HCT116 (cell line): ENCODE results near the gene CHST14. TPM values are rescaled to one million over a fixed set of nuclear protein-coding genes. Genes with fewer than 3 reads are reported as not detected.

Experiments
- ATAC-seq: fragments of 200-7000 bp; cut with Tn5 transposase; 2 replicates; pipeline ENCODE4 v1.9.1; 2020; ENCODE audit warnings: mild to moderate bottlenecking, moderate library complexity
- BruUV-seq: library from RNA; stranded (reverse); fragments of 400-500 nt; replicated peaks from 2 replicates; lab custom pipeline; 2021; lab: Mats Ljungman, UMichigan
- CTCF ChIA-PET: fragments of 300-600 bp; sonication (Branson Sonifier 250); formaldehyde crosslinking; loops from one replicate; lab custom pipeline; 2021; ENCODE audit warnings: antibody characterized with exemption; lab: Charles Lee
- POLR2A ChIA-PET: fragments of 300-600, 350-600 bp; sonication (Branson Sonifier 250); formaldehyde crosslinking; loops from one replicate; lab custom pipeline; 2021; ENCODE audit warnings: antibody characterized with exemption; lab: Charles Lee
- RAD21 ChIA-PET, 2 experiments: fragments of 300-600 bp; sonication (Branson Sonifier 250); formaldehyde crosslinking; loops; one replicate each; lab custom pipeline; 2023; ENCODE audit warnings: low total read pairs in 2 of 2; ENCODE audit not compliant: uncharacterized antibody in 2 of 2, unreplicated experiment in 2 of 2, low non-redundant PET in 1 of 2; lab: Charles Lee
- DNase-seq: peaks from one replicate; pipeline ENCODE4 v3.0.0-alpha.2; 2010; ENCODE audit warnings: low read depth, low spot score
- H2AFZ ChIP-seq: fragments of 200-600 bp; shearing (Covaris generic), sonication (generic); 2 replicates; pipeline ENCODE4 v1.6.1; 2017; ENCODE audit warnings: low read depth, mixed run types, mixed read lengths, antibody characterized with exemption, low read length; ENCODE audit not compliant: poor library complexity, severe bottlenecking
- H3K27ac ChIP-seq: 2 replicates; pipeline ENCODE4 v1.5.1; 2012; ENCODE audit warnings: low read depth, low read length
- H3K27me3 ChIP-seq: fragments of 200-600 bp; sonication (generic); 2 replicates; pipeline ENCODE4 v1.6.1; 2016; ENCODE audit warnings: mixed run types, low read length, mixed read lengths; ENCODE audit not compliant: insufficient read depth
- H3K36me3 ChIP-seq, 2 experiments: fragments of 200-500 bp in 1 of 2; fragments of 200-600 bp in 1 of 2; sonication (Bioruptor generic) in 1 of 2; sonication (generic) in 1 of 2; 2 replicates each; pipeline versions ENCODE4 v1.5.1 to v1.6.1; 2014 to 2016; ENCODE audit warnings: low read length in 2 of 2, inconsistent platforms in 1 of 2, mixed read lengths in 1 of 2, mixed run types in 1 of 2; ENCODE audit not compliant: insufficient read depth in 2 of 2, control insufficient read depth in 1 of 2
- H3K4me1 ChIP-seq, 2 experiments: fragments of 200-600 bp in 1 of 2; sonication (generic) in 1 of 2; 2 replicates each; pipeline versions ENCODE4 v1.5.1 to v1.6.1; 2012 to 2017; ENCODE audit warnings: low read length in 2 of 2, inconsistent platforms in 1 of 2, mild to moderate bottlenecking in 1 of 2, mixed read lengths in 1 of 2, mixed run types in 1 of 2, moderate library complexity in 1 of 2; ENCODE audit not compliant: insufficient read depth in 2 of 2, control insufficient read depth in 1 of 2
- H3K4me2 ChIP-seq: fragments of 200-600 bp; sonication (generic); 2 replicates; pipeline ENCODE4 v1.6.1; 2017; ENCODE audit warnings: mixed run types, low read length, mixed read lengths
- H3K4me3 ChIP-seq, 2 experiments: fragments of 200-600 bp in 1 of 2; sonication (generic) in 1 of 2; replicated peaks in 1 of 2; 2 replicates each; pipeline ENCODE4 v1.5.1; 2011 to 2016; ENCODE audit warnings: low read length in 2 of 2, control low read depth in 1 of 2, low read depth in 1 of 2, mild to moderate bottlenecking in 1 of 2, mixed read lengths in 1 of 2, mixed run types in 1 of 2
- H3K79me2 ChIP-seq: fragments of 200-600 bp; sonication (generic); 2 replicates; pipeline ENCODE4 v1.6.1; 2017; ENCODE audit warnings: mild to moderate bottlenecking, mixed run types, low read length, moderate library complexity, mixed read lengths; ENCODE audit not compliant: insufficient read depth
- H3K9ac ChIP-seq: fragments of 200-600 bp; sonication (generic); 2 replicates; pipeline ENCODE4 v1.6.1; 2016; ENCODE audit warnings: low read length, mixed read lengths
- H3K9me2 ChIP-seq: fragments of 200-600 bp; sonication (generic), shearing (Covaris generic); 2 replicates; pipeline ENCODE4 v1.6.1; 2017; ENCODE audit warnings: mixed run types, mild to moderate bottlenecking, moderate library complexity; ENCODE audit not compliant: insufficient read depth
- H3K9me3 ChIP-seq, 2 experiments: fragments of 200-500 bp in 1 of 2; fragments of 200-600 bp in 1 of 2; sonication (Bioruptor generic) in 1 of 2; sonication (generic) in 1 of 2; 2 replicates each; pipeline ENCODE4 v1.6.1; 2014 to 2017; ENCODE audit warnings: low read length in 2 of 2, mixed read lengths in 2 of 2, inconsistent platforms in 1 of 2, low read depth in 1 of 2, mild to moderate bottlenecking in 1 of 2, mixed run types in 1 of 2, moderate library complexity in 1 of 2; ENCODE audit not compliant: control insufficient read depth in 1 of 2, insufficient read depth in 1 of 2
- H4K20me1 ChIP-seq: fragments of 200-600 bp; sonication (generic), shearing (Covaris generic); 2 replicates; pipeline ENCODE4 v1.6.1; 2017; ENCODE audit warnings: mixed run types, mild to moderate bottlenecking, moderate library complexity; ENCODE audit not compliant: insufficient read depth
- ATF3 ChIP-seq: IDR thresholded peaks from 2 replicates; pipeline ENCODE4 v1.6.1; 2012
- CTCF ChIP-seq, 3 experiments: fragments of 200-600 bp in 1 of 3; sonication (generic) in 1 of 3; IDR thresholded peaks in 2 of 3; conservative IDR thresholded peaks in 1 of 3; 2 replicates each; pipeline ENCODE4 v1.5.1; 2012 to 2017; ENCODE audit warnings: low read depth in 2 of 3, low read length in 2 of 3, antibody characterized with exemption in 1 of 3, borderline replicate concordance in 1 of 3, control low read depth in 1 of 3, mild to moderate bottlenecking in 1 of 3, mixed read lengths in 1 of 3, mixed run types in 1 of 3, moderate library complexity in 1 of 3; ENCODE audit not compliant: insufficient read depth in 1 of 3
- FOSL1 ChIP-seq: IDR thresholded peaks from 2 replicates; pipeline ENCODE4 v1.6.1; 2012; ENCODE audit warnings: low read depth
- POLR2A ChIP-seq: IDR thresholded peaks from 2 replicates; pipeline ENCODE4 v1.7.0; 2011; ENCODE audit warnings: borderline replicate concordance; ENCODE audit not compliant: insufficient read depth, insufficient read length; ENCODE audit errors: extremely low read depth
- ZFX ChIP-seq: fragments of 450-650 bp; IDR thresholded peaks from 2 replicates; pipeline ENCODE4 v1.6.1; 2017
- intact Hi-C: fragments of 100-400 bp; cut with micrococcal nuclease; formaldehyde crosslinking; loops from 2 replicates; pipeline ENCODE4 v1.10.0; 2022
- total RNA-seq: library from RNA; stranded (reverse); gene quantifications from one replicate; pipeline ENCODE4 v1.2.1, GENCODE V29; 2021; ENCODE audit not compliant: unreplicated experiment

CHST14 gene
- total RNA-seq, 1 experiment from 2014 or later = 12.7 TPM

DNA sequence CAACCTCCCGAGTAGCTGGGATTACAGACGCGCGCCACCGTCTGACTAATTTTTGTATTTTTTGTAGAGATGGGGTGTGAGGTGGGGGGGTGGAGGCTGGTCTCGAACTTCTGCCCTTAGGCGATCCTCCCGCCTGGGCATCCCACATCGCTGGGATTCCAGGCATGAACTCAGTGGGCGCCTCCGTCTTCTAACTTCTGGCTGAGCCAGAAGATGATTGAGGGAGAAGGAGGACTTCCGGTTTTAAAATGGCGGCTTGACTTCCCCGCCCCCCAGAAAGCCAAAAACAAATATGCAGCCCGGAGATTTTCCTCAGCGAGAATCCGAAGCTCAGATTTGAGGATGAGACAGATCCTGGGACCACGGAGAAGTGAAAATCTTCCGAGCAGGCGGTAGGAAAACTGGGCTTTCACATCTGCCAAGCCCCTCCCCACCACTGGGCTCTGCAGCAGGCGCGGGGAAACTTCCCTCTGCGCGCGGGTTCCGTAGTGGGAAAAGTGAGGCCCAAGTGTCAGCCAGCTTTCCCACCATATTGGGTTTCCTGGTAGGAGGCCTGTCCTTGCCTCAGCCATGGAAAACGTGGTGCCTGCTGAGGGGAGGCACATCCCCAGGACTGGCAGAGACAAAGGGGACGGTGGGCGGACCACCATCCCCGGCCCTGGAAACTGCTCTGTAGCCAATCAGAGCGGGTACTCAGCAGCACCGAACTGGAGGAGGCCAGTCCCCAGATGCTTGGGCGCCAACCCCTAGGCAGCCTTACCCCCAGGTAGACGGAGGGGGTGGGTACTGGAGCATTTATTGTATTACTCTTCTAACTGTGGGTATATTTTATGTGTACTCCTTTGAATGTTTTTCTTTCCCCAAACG is 17.3 kb downstream of the CHST14 start:
- BruUV-seq = no TSS peak
- Histone ChIP-seq H3K27me3 (no peaks in the 10 kb centered on the region), H3K9me3 (no peaks in the 10 kb centered on the region), H4K20me1 (no peaks in the 10 kb centered on the region), H3K36me3 (no peaks in the 10 kb centered on the region), H3K9ac (no peak overlapping the region), H2AFZ (no peak overlapping the region), H3K9me2 (no peaks in the 10 kb centered on the region), H3K4me3 (no peak overlapping the region), H3K4me2 (no peak overlapping the region), H3K4me1 (peaks cover 0 to 3% of the 10 kb centered on the region in 2 experiments; a peak in 2 of 4 replicates), H3K79me2 (no peaks in the 10 kb centered on the region), H3K27ac (no peak overlapping the region)
- ChIA-PET RAD21 (no interaction called here), CTCF (no interaction called here), POLR2A (no interaction called here)
- TF ChIP-seq ATF3 = no peak
- no peak for TF ChIP-seq FOSL1
- no peak for TF ChIP-seq ZFX
- TF ChIP-seq POLR2A = no peak
- no peak for TF ChIP-seq CTCF (IDR thresholded peaks at IDR 0.05 in 2 of 3, conservative IDR thresholded peaks at IDR 0.05 in 1 of 3; ENCODE audit: borderline replicate concordance in 1 of 3, insufficient read depth in 1 of 3, low read depth in 2 of 3, low read length in 2 of 3)
- ATAC-seq (no peak), DNase-seq (no peak)
- intact Hi-C loops = no loop called here
